Measurements from ENCODE around the gene BIRC7. TPM values are rescaled to one million over a fixed set of nuclear protein-coding genes. Genes with fewer than 3 reads are reported as not detected.

Gene BIRC7
- not detected for total RNA-seq

DNA sequence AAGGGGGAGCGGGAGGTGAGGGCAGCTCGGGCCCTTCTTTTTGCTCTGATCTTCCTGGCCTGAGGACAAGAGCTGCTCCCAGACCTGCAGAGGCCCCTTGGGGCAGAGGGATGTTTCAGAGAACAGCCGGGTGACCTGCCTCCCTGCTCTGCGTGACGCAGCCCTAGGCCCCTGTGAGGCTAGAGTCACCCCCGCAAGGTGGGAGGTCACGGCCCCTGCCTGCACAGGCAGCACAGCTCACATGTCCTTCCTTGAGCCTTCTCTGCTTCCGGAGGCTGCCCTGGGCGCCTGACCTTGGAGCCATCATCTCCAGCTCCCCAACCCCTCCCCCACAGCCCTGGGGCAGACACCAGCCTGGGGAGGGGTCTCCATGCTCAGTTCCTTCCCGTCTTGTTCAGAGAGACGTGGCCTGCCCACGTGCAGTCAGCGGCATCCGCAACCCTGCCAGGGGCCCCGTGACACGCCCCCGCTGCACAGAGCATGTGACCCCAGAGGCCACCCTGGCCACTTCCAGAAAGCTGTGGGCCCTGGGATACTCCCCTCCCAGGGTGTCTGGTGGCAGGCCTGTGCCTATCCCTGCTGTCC is at the start of gene BIRC7:
Gene BIRC7, plus strand, starts transcription at position 507 of the 585 bp plus-strand sequence. CDS start 192 bp downstream, outside the sequence.
- no peak for DNase-seq
- Mint-ChIP-seq H3K27me3 (peaks cover 15% of the 10 kb centered on the region), H3K4me3 (no peak within 1 kb of the TSS), H3K9me3 (no peaks in the 10 kb centered on the region), H3K27ac (no peak within 1 kb of the TSS), H3K36me3 (ENCODE audit: low read depth) (no peaks in the 10 kb centered on the region), H3K4me1 (no peaks in the 10 kb centered on the region)
- ChIA-PET CTCF (interaction anchor here (2.1 kb wide), 1 partner anchor 12 kb away, joined by 8 read pairs; no protein-coding TSS in a partner anchor), POLR2A (no interaction called here)

DNA sequence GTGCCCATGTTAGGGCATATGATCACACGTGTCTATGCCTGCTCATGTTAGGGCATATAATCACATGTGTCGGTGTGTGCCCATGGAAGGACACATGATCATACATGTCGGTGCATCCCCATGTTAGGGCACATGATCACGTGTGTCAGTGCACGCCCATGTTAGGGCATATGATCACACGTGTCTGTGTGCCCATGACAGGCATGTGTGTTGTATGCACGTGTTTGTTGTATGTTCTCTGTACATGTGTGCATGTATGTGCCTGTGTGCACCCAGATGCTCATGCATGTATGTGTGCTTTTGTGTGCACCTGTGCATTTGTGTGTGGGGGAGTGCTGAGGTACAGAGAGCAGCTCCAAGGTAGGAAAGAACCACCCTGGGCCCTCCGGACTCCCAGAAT is 49.6 kb upstream of the BIRC7 start:
- DNase-seq, result no peak
- ChIA-PET CTCF (no interaction called here), POLR2A (no interaction called here)
- H3K9me3 Mint-ChIP-seq, result no peaks in the 10 kb centered on the region
- no peaks in the 10 kb centered on the region for H3K4me1 Mint-ChIP-seq
- H3K36me3 Mint-ChIP-seq (ENCODE audit: low read depth), result no peaks in the 10 kb centered on the region
- no peak overlapping the region for H3K27ac Mint-ChIP-seq
- no peak overlapping the region for H3K4me3 Mint-ChIP-seq
- H3K27me3 Mint-ChIP-seq, result peaks cover 4% of the 10 kb centered on the region

- H3K4me3 Mint-ChIP-seq, result no peak overlapping the region
- no peak for DNase-seq
- H3K27me3 Mint-ChIP-seq, result peaks cover 2% of the 10 kb centered on the region
- no peak overlapping the region for H3K27ac Mint-ChIP-seq
- H3K36me3 Mint-ChIP-seq (ENCODE audit: low read depth), result no peaks in the 10 kb centered on the region
- no peaks in the 10 kb centered on the region for H3K4me1 Mint-ChIP-seq
- H3K9me3 Mint-ChIP-seq, result no peaks in the 10 kb centered on the region
- ChIA-PET CTCF (interaction anchor here (0.9 kb wide), 1 partner anchor 11 kb away, joined by 3 read pairs; no protein-coding TSS in a partner anchor), POLR2A (no interaction called here)
Observed at GRCh38 chr20:63186528-63187316, 49.0 kb upstream of the BIRC7 start.

GRCh38 chr20:63187338-63188158 is 48.2 kb upstream of the BIRC7 start:
- Mint-ChIP-seq H3K36me3 (ENCODE audit: low read depth) (no peaks in the 10 kb centered on the region), H3K4me3 (no peak overlapping the region), H3K9me3 (no peaks in the 10 kb centered on the region), H3K27ac (no peak overlapping the region), H3K4me1 (no peaks in the 10 kb centered on the region), H3K27me3 (no peaks in the 10 kb centered on the region)
- POLR2A ChIA-PET, result no interaction called here
- CTCF ChIA-PET, result interaction anchor here (0.9 kb wide), 1 partner anchor 11 kb away, joined by 3 read pairs; no protein-coding TSS in a partner anchor
- DNase-seq, result no peak

- no peaks in the 10 kb centered on the region for H3K4me1 Mint-ChIP-seq
- no peaks in the 10 kb centered on the region for H3K27me3 Mint-ChIP-seq
- H3K4me3 Mint-ChIP-seq, result no peak overlapping the region
- no peak for DNase-seq
- no peaks in the 10 kb centered on the region for H3K9me3 Mint-ChIP-seq
- H3K27ac Mint-ChIP-seq, result no peak overlapping the region
- POLR2A ChIA-PET, result no interaction called here
- no peaks in the 10 kb centered on the region for H3K36me3 Mint-ChIP-seq (ENCODE audit: low read depth)
- CTCF ChIA-PET, result no interaction called here
Observed at GRCh38 chr20:63188159-63188442, 47.6 kb upstream of the BIRC7 start.

DNA sequence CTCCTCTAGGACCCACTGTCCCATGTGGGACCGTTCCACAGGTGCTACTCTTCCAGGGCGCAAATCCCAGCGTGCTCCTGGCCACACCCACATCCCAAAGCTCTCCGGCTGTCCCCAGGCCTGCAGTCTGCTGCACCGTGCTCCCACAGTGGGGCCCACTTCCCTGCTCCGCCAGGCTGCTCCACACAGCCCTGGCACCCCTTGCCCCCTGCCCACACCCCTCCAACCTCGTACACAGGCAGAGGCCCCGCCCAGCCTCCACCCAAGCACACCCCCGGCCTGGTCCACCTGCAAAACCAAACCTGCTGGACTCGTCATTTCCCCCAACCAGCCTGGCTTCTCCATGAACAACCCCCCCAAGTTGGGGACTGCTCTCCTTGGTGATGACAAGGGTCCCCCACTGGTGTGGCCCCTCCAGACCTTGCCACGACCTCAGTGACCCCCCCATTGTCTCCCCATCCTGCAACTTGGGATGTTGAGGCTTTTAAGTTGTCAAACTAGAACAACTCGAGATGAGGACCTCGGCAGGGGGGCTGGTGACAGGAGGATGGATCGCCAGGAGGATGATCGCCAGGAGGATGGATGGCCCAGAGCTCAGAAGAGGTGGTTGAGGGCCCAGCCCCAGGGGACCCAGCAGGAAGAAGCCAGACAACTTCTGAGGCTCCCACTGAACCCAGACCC is 46.9 kb upstream of the BIRC7 start:
- Mint-ChIP-seq H3K36me3 (ENCODE audit: low read depth) (no peaks in the 10 kb centered on the region), H3K9me3 (no peaks in the 10 kb centered on the region), H3K27ac (no peak overlapping the region), H3K4me1 (no peaks in the 10 kb centered on the region), H3K4me3 (no peak overlapping the region), H3K27me3 (no peaks in the 10 kb centered on the region)
- no peak for DNase-seq
- CTCF ChIA-PET, result no interaction called here
- POLR2A ChIA-PET, result no interaction called here

GRCh38 chr20:63189322-63189642 is 46.4 kb upstream of the BIRC7 start:
- POLR2A ChIA-PET, result no interaction called here
- H3K4me1 Mint-ChIP-seq, result no peaks in the 10 kb centered on the region
- H3K4me3 Mint-ChIP-seq, result no peak overlapping the region
- H3K27me3 Mint-ChIP-seq, result no peaks in the 10 kb centered on the region
- no peak overlapping the region for H3K27ac Mint-ChIP-seq
- no peak for DNase-seq
- no peaks in the 10 kb centered on the region for H3K36me3 Mint-ChIP-seq (ENCODE audit: low read depth)
- CTCF ChIA-PET, result no interaction called here
- no peaks in the 10 kb centered on the region for H3K9me3 Mint-ChIP-seq

DNA sequence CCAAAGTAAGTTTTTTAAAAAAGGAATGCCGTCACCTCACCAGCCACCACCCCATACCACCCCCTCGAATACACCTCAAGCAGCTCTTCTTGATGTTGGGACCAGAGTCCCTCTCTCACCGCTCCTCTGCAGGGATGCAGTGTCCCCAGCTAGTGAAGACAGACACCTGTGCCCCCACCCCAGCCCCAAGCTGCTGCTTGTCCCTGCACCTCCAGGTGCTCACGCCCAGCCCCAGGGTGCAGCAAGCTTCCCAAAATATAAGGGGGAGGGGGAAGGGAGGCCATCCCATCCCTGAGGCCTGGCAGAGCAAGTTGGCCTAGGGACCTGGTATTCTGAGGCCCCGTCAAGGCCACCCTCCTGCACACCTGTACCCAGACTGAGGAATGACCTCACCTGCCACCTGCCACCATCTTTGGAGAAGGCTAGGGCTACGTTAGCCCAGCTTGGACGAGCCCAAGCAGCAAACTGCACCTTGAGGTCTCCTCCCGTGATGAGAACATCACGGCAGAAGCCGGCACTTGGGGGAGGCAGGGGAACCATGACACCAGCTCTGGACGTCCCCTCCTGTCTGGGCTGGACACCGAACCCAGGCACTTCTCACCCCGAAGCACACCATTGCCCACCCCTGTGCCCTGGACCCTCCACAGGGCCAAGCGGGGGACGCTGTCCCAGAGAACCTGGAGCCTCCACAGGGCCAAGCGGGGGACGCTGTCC is 45.7 kb upstream of the BIRC7 start:
- Mint-ChIP-seq H3K4me3 (no peak overlapping the region), H3K27me3 (no peaks in the 10 kb centered on the region), H3K27ac (no peak overlapping the region), H3K4me1 (no peaks in the 10 kb centered on the region), H3K36me3 (ENCODE audit: low read depth) (peaks cover 3% of the 10 kb centered on the region), H3K9me3 (no peaks in the 10 kb centered on the region)
- ChIA-PET CTCF (interaction anchor here (0.8 kb wide), 1 partner anchor 15 kb away, joined by 3 read pairs; no protein-coding TSS in a partner anchor), POLR2A (no interaction called here)
- DNase-seq, result no peak

GRCh38 chr20:63190828-63191227 is 44.9 kb upstream of the BIRC7 start:
- H3K4me1 Mint-ChIP-seq, result no peaks in the 10 kb centered on the region

GRCh38 chr20:63191400-63191799 is 44.3 kb upstream of the BIRC7 start:
- Mint-ChIP-seq H3K4me1 (no peaks in the 10 kb centered on the region), H3K9me3 (no peaks in the 10 kb centered on the region), H3K27me3 (no peaks in the 10 kb centered on the region), H3K4me3 (no peak overlapping the region), H3K36me3 (ENCODE audit: low read depth) (peaks cover 8% of the 10 kb centered on the region), H3K27ac (no peak overlapping the region)
- ChIA-PET CTCF (interaction anchor here (0.6 to 1.3 kb wide), 2 partner anchors 32 to 318 kb away, joined by 3 read pairs; no protein-coding TSS in a partner anchor), POLR2A (no interaction called here)
- no peak for DNase-seq

More at GRCh38 chr20:63190828-63191227, 44.9 kb upstream of the BIRC7 start:
- CTCF ChIA-PET, result interaction anchor here (0.6 to 1.3 kb wide), 2 partner anchors 32 to 318 kb away, joined by 3 read pairs; no protein-coding TSS in a partner anchor
- no peak for DNase-seq
- H3K27ac Mint-ChIP-seq, result no peak overlapping the region
- POLR2A ChIA-PET, result no interaction called here
- no peak overlapping the region for H3K4me3 Mint-ChIP-seq
- H3K27me3 Mint-ChIP-seq, result no peaks in the 10 kb centered on the region
- no peaks in the 10 kb centered on the region for H3K9me3 Mint-ChIP-seq
- peaks cover 6% of the 10 kb centered on the region for H3K36me3 Mint-ChIP-seq (ENCODE audit: low read depth)

GRCh38 chr20:63192721-63193120 is 43.0 kb upstream of the BIRC7 start:
- ChIA-PET CTCF (no interaction called here), POLR2A (no interaction called here)
- DNase-seq, result no peak

GRCh38 chr20:63194007-63194796 is 41.5 kb upstream of the BIRC7 start:
- POLR2A ChIA-PET, result no interaction called here
- H3K9me3 Mint-ChIP-seq, result no peaks in the 10 kb centered on the region
- no peak for DNase-seq
- peaks cover 8% of the 10 kb centered on the region for H3K36me3 Mint-ChIP-seq (ENCODE audit: low read depth)
- peaks cover 4% of the 10 kb centered on the region for H3K4me1 Mint-ChIP-seq
- no peak overlapping the region for H3K4me3 Mint-ChIP-seq
- H3K27me3 Mint-ChIP-seq, result no peaks in the 10 kb centered on the region
- CTCF ChIA-PET, result no interaction called here
- H3K27ac Mint-ChIP-seq, result no peak overlapping the region

More at GRCh38 chr20:63192721-63193120, 43.0 kb upstream of the BIRC7 start:
- H3K27ac Mint-ChIP-seq, result no peak overlapping the region
- peaks cover 4% of the 10 kb centered on the region for H3K4me1 Mint-ChIP-seq
- no peak overlapping the region for H3K4me3 Mint-ChIP-seq
- H3K9me3 Mint-ChIP-seq, result no peaks in the 10 kb centered on the region
- H3K27me3 Mint-ChIP-seq, result no peaks in the 10 kb centered on the region
- peaks cover 8% of the 10 kb centered on the region for H3K36me3 Mint-ChIP-seq (ENCODE audit: low read depth)
